Spleen (tissue), 11 donors: ENCODE results near the gene EPN3. TPM values are rescaled to one million over a fixed set of nuclear protein-coding genes. Genes with fewer than 3 reads are reported as not detected.

Source experiments
- DNase-seq: peaks from one replicate; pipeline ENCODE4 v3.0.0-alpha.2; 2020
- H3K27ac ChIP-seq, 8 donors: fragments of 200-600 bp; sonication (generic) in 7 of 8; 1 replicate in 4 of 8; 2 replicates in 4 of 8; pipeline versions ENCODE4 v1.5.0 to v1.8.0; 2016 to 2021; ENCODE audit warnings: inconsistent platforms in 4 of 8, mild to moderate bottlenecking in 4 of 8, moderate library complexity in 1 of 8
- H3K27me3 ChIP-seq, 7 donors: fragments of 200-600 bp; sonication (generic) in 6 of 7; replicated peaks in 1 of 7; 1 replicate in 4 of 7; 2 replicates in 3 of 7; pipeline versions ENCODE4 v1.5.0 to v1.8.0; 2016 to 2021; ENCODE audit warnings: inconsistent platforms in 3 of 7, mild to moderate bottlenecking in 1 of 7
- H3K36me3 ChIP-seq, 6 donors: fragments of 200-600 bp; sonication (generic) in 5 of 6; 1 replicate in 4 of 6; 2 replicates in 2 of 6; pipeline versions ENCODE4 v1.5.0 to v1.8.0; 2016 to 2021; ENCODE audit warnings: inconsistent platforms in 2 of 6
- H3K4me1 ChIP-seq, 6 donors: fragments of 200-600 bp; sonication (generic) in 5 of 6; 1 replicate in 3 of 6; 2 replicates in 3 of 6; pipeline versions ENCODE4 v1.5.0 to v1.8.0; 2016 to 2021; ENCODE audit warnings: inconsistent platforms in 3 of 6
- H3K4me3 ChIP-seq, 8 donors: fragments of 200-600 bp; sonication (generic) in 7 of 8; 1 replicate in 4 of 8; 2 replicates in 4 of 8; pipeline versions ENCODE4 v1.5.0 to v1.8.0; 2016 to 2021; ENCODE audit warnings: inconsistent platforms in 4 of 8, mild to moderate bottlenecking in 4 of 8, moderate library complexity in 2 of 8
- H3K9me3 ChIP-seq, 8 donors: fragments of 200-600 bp; sonication (generic) in 7 of 8; 1 replicate in 4 of 8; 2 replicates in 4 of 8; pipeline versions ENCODE4 v1.5.0 to v1.8.0; 2016 to 2021; ENCODE audit warnings: inconsistent platforms in 4 of 8
- CTCF ChIP-seq, 11 experiments: fragments of 200-600 bp in 7 of 11; fragments of 450-650 bp in 4 of 11; sonication (generic) in 4 of 11; IDR thresholded peaks in 8 of 11; conservative IDR thresholded peaks in 3 of 11; 1 replicate in 7 of 11; 2 replicates in 4 of 11; pipeline versions ENCODE4 v1.4.0 to v1.8.0; 2016 to 2021; ENCODE audit warnings: antibody characterized with exemption in 11 of 11, inconsistent platforms in 4 of 11, mild to moderate bottlenecking in 1 of 11
- POLR2A ChIP-seq, 3 donors: fragments of 450-650 bp; IDR thresholded peaks; one replicate each; pipeline ENCODE4 v1.5.1; 2017; ENCODE audit warnings: antibody characterized with exemption in 3 of 3, mild to moderate bottlenecking in 1 of 3
- POLR2AphosphoS5 ChIP-seq, 3 donors: sonication (generic); formaldehyde crosslinking; IDR thresholded peaks; one replicate each; pipeline ENCODE4 v1.5.1; 2017; ENCODE audit warnings: antibody characterized with exemption in 3 of 3
- WGBS, 5 donors: extraction: QIAGEN DNeasy Blood & Tissue Kit in 3 of 5; methylation state at CpG; one replicate each; pipeline versions ENCODE4 v1.1.5 to v1.1.7; 2013 to 2018; 5-methylcytosine and 5-hydroxymethylcytosine counted together
- intact Hi-C: fragments of 100-400 bp; cut with DNase I; formaldehyde crosslinking; loops from one replicate; pipeline ENCODE4 v1.15.0; 2023; ENCODE audit warnings: low total_unique reads
- polyA plus RNA-seq, 3 donors: library from polyadenylated mRNA; stranded (reverse); fragments of 200-250 nt; gene quantifications; one replicate each; pipeline ENCODE4 v1.2.1, GENCODE V29; 2013
- total RNA-seq, 7 donors: library from RNA; depleted of rRNA in 3 of 7; stranded (reverse); fragments of >200 nt in 3 of 7; fragmentation: NEBNext Ultra II Directional in 4 of 7; extraction: Animal tissue kit (Norgen Biotek cat#: 25700) in 4 of 7; gene quantifications; one replicate each; pipeline versions ENCODE4 v1.1.0 to v1.2.1, GENCODE V29; 2016 to 2021
- donor health status: healthy with polysubstance abuse.
- donor health status: DM: no; HTN: no; CAD: no; lungs with moderate emphysema.
- donor health status: DM: no; HTN: no; CAD: no.
- donor health status: Bipolar disorder and iron deficiency.
- donor health status: healthy.
- donor health status: DM: no; HTN: no; CAD: no.
- donor health status: DM: yes; HTN: yes; CAD: no.

The EPN3 gene
- total and polyA plus RNA-seq, 10 donors = 0.02 to 0.16 TPM; not detected in 8

GRCh38 chr17:50545311-50545710 is 12.8 kb downstream of the EPN3 start:
- H3K4me3 ChIP-seq = no peak overlapping the region
- WGBS, 5 donors = 47 to 60% (median 53%) methylated on average over 8 of the region's 8 CpGs
- H3K27me3 ChIP-seq = peaks cover 0 to 11% (median 0%) of the 10 kb centered on the region in 7 donors
- intact Hi-C loops = loop anchor here (5.0 to 10.0 kb wide), 2 partner anchors 152 to 299 kb away; no protein-coding TSS in a partner anchor
- peaks cover 17 to 51% (median 35%) of the 10 kb centered on the region in 6 donors for H3K4me1 ChIP-seq
- H3K36me3 ChIP-seq = peaks cover 0 to 20% (median 0%) of the 10 kb centered on the region in 6 donors
- H3K9me3 ChIP-seq = no peaks in the 10 kb centered on the region
- TF ChIP-seq POLR2A (IDR thresholded peaks at IDR 0.05) (no peak), CTCF (IDR thresholded peaks at IDR 0.05 in 8 of 11, conservative IDR thresholded peaks at IDR 0.05 in 3 of 11) (no peak), POLR2AphosphoS5 (IDR thresholded peaks at IDR 0.05) (no peak)
- no peak overlapping the region for H3K27ac ChIP-seq
- DNase-seq = no peak

- intact Hi-C loops = loop anchor here (5.0 to 10.0 kb wide), 2 partner anchors 151 to 298 kb away; no protein-coding TSS in a partner anchor
- H3K9me3 ChIP-seq = no peaks in the 10 kb centered on the region
- H3K4me3 ChIP-seq = peak overlapping the region in 6 of 8 donors; percentile 37 to 75 (median 54)
- peaks cover 0 to 11% (median 0%) of the 10 kb centered on the region in 7 donors for H3K27me3 ChIP-seq
- H3K36me3 ChIP-seq = peaks cover 0 to 33% (median 10%) of the 10 kb centered on the region in 6 donors
- DNase-seq = no peak
- H3K27ac ChIP-seq = peak overlapping the region in 7 of 8 donors; percentile 49 to 89 (median 86)
- no peak for TF ChIP-seq POLR2AphosphoS5 (IDR thresholded peaks at IDR 0.05)
- peak in 1 of 11 experiments; percentile 97 for TF ChIP-seq CTCF (IDR thresholded peaks at IDR 0.05 in 8 of 11, conservative IDR thresholded peaks at IDR 0.05 in 3 of 11)
- WGBS, 5 donors = 46 to 68% (median 53%) methylated on average over 3 to 4 of the region's 4 CpGs
- H3K4me1 ChIP-seq = peaks cover 17 to 42% (median 28%) of the 10 kb centered on the region in 6 donors
Measured at GRCh38 chr17:50546701-50547034, 14.1 kb downstream of the EPN3 start.

- TF ChIP-seq POLR2A (IDR thresholded peaks at IDR 0.05) (peak in 2 of 3 donors; percentile 22 to 45), CTCF (IDR thresholded peaks at IDR 0.05 in 8 of 11, conservative IDR thresholded peaks at IDR 0.05 in 3 of 11) (peak in 10 of 11 experiments; percentile 90 to 98 (median 98)), POLR2AphosphoS5 (IDR thresholded peaks at IDR 0.05) (peak; percentile 87 to 92 (median 89))
- Histone ChIP-seq H3K4me1 (peaks cover 16 to 37% (median 27%) of the 10 kb centered on the region in 6 donors), H3K4me3 (peak within 1 kb of the TSS; percentile 35 to 75 (median 50)), H3K9me3 (no peaks in the 10 kb centered on the region), H3K36me3 (peaks cover 0 to 39% (median 12%) of the 10 kb centered on the region in 6 donors), H3K27me3 (peaks cover 0 to 11% (median 0%) of the 10 kb centered on the region in 7 donors), H3K27ac (peak within 1 kb of the TSS; percentile 49 to 89 (median 85))
- 2 to 7% (median 4%) methylated on average over 10 to 42 of the region's 42 CpGs for WGBS, 5 donors
- intact Hi-C loops = loop anchor here (5.0 to 10.0 kb wide), 2 partner anchors 150 to 298 kb away; no protein-coding TSS in a partner anchor
- peak; percentile 96 for DNase-seq
Measured at GRCh38 chr17:50547035-50547735, 14.7 kb downstream of the EPN3 start, which contains the start of gene SPATA20. Gene SPATA20 (plus strand): TSS chr17:50547174. CDS start chr17:50547209, 35 bp downstream.

- no peak for DNase-seq
- Histone ChIP-seq H3K9me3 (no peaks in the 10 kb centered on the region), H3K4me3 (peak overlapping the region in 7 of 8 donors; percentile 37 to 75 (median 54)), H3K27ac (peak overlapping the region in 7 of 8 donors; percentile 49 to 88 (median 84)), H3K36me3 (peaks cover 0 to 39% (median 12%) of the 10 kb centered on the region in 6 donors), H3K27me3 (peaks cover 0 to 11% (median 0%) of the 10 kb centered on the region in 7 donors), H3K4me1 (peaks cover 12 to 32% (median 22%) of the 10 kb centered on the region in 6 donors)
- intact Hi-C loops = loop anchor here (5.0 to 10.0 kb wide), 2 partner anchors 150 to 297 kb away; no protein-coding TSS in a partner anchor
- no peak for TF ChIP-seq CTCF (IDR thresholded peaks at IDR 0.05 in 8 of 11, conservative IDR thresholded peaks at IDR 0.05 in 3 of 11)
- TF ChIP-seq POLR2A (IDR thresholded peaks at IDR 0.05) = no peak
- TF ChIP-seq POLR2AphosphoS5 (IDR thresholded peaks at IDR 0.05) = no peak
- WGBS, 5 donors = 68 to 83% (median 79%) methylated on average over 4 to 5 of the region's 5 CpGs
Measured at GRCh38 chr17:50547736-50548083, 15.2 kb downstream of the EPN3 start.
